ENCODE measurements around the gene ELOVL7. TPM values are rescaled to one million over a fixed set of nuclear protein-coding genes. Genes with fewer than 3 reads are reported as not detected.
"Not testable (repeated sequence)": the region's sequence is repeated elsewhere in the genome, so short reads cannot be mapped to it uniquely, and the experiment has no call there.

The ELOVL7 gene
- total RNA-seq, 1 experiment from 2014 or later = 7.1 TPM

- DNase-seq (ENCODE audit: low read depth) = no peak
These were observed 13.4 kb downstream of the ELOVL7 start for GRCh38 chr5:60830581-60831127.

- DNase-seq (ENCODE audit: low read depth) = no peak
These were observed 14.4 kb downstream of the ELOVL7 start for GRCh38 chr5:60829490-60830266.

- DNase-seq (ENCODE audit: low read depth) = no peak
These were observed 16.9 kb downstream of the ELOVL7 start for GRCh38 chr5:60827201-60827600.

GRCh38 chr5:60826653-60827052, 17.4 kb downstream of the ELOVL7 start:
- DNase-seq (ENCODE audit: low read depth) = no peak

- DNase-seq (ENCODE audit: low read depth) = no peak
These were observed 20.5 kb downstream of the ELOVL7 start for GRCh38 chr5:60823574-60823973.

GRCh38 chr5:60822285-60822556, 21.8 kb downstream of the ELOVL7 start:
- no peak for DNase-seq (ENCODE audit: low read depth)

GRCh38 chr5:60821488-60822284, 22.4 kb downstream of the ELOVL7 start:
- no peak for DNase-seq (ENCODE audit: low read depth)

- DNase-seq (ENCODE audit: low read depth) = no peak
These were observed 23.2 kb downstream of the ELOVL7 start for GRCh38 chr5:60820593-60821487.

- not testable (repeated sequence) for DNase-seq (ENCODE audit: low read depth)
These were observed 27.9 kb downstream of the ELOVL7 start for GRCh38 chr5:60816138-60816537.

- DNase-seq (ENCODE audit: low read depth) = no peak
These were observed 29.6 kb downstream of the ELOVL7 start for GRCh38 chr5:60814498-60814897.

GRCh38 chr5:60812426-60812825, 31.6 kb downstream of the ELOVL7 start:
- no peak for DNase-seq (ENCODE audit: low read depth)

GRCh38 chr5:60811105-60811504, 33.0 kb downstream of the ELOVL7 start:
- no peak for DNase-seq (ENCODE audit: low read depth)

- peak; percentile 69 for DNase-seq (ENCODE audit: low read depth)
These were observed 33.5 kb downstream of the ELOVL7 start for GRCh38 chr5:60810438-60811085.

GRCh38 chr5:60809891-60810425, 34.1 kb downstream of the ELOVL7 start:
- peak; percentile 13 for DNase-seq (ENCODE audit: low read depth)

- DNase-seq (ENCODE audit: low read depth) = no peak
These were observed 37.4 kb downstream of the ELOVL7 start for GRCh38 chr5:60806591-60807243.

GRCh38 chr5:60805463-60805862, 38.6 kb downstream of the ELOVL7 start:
- DNase-seq (ENCODE audit: low read depth) = no peak

- no peak for DNase-seq (ENCODE audit: low read depth)
These were observed 40.4 kb downstream of the ELOVL7 start for GRCh38 chr5:60803712-60804111.

GRCh38 chr5:60802986-60803385, 41.1 kb downstream of the ELOVL7 start:
- no peak for DNase-seq (ENCODE audit: low read depth)

- no peak for DNase-seq (ENCODE audit: low read depth)
These were observed 41.8 kb downstream of the ELOVL7 start for GRCh38 chr5:60802226-60802625.

- no peak for DNase-seq (ENCODE audit: low read depth)
These were observed 46.5 kb downstream of the ELOVL7 start for GRCh38 chr5:60797482-60798153.

Data from M059J (cell line).